Stimulated activated CD4-positive, alpha-beta T cell treated with anti-CD3 and anti-CD28 coated beads, Interleukin-1b, Interleukin-23, amount 100 ng/mL, for 1 hour (primary cell): ENCODE measurements around the gene DIP2C.

Source experiments
- DNase-seq, 2 donors: peaks; one replicate each; pipeline ENCODE4 v3.0.0-alpha.2; 2020; ENCODE audit warnings: low read depth in 2 of 2

The DIP2C gene

DNA sequence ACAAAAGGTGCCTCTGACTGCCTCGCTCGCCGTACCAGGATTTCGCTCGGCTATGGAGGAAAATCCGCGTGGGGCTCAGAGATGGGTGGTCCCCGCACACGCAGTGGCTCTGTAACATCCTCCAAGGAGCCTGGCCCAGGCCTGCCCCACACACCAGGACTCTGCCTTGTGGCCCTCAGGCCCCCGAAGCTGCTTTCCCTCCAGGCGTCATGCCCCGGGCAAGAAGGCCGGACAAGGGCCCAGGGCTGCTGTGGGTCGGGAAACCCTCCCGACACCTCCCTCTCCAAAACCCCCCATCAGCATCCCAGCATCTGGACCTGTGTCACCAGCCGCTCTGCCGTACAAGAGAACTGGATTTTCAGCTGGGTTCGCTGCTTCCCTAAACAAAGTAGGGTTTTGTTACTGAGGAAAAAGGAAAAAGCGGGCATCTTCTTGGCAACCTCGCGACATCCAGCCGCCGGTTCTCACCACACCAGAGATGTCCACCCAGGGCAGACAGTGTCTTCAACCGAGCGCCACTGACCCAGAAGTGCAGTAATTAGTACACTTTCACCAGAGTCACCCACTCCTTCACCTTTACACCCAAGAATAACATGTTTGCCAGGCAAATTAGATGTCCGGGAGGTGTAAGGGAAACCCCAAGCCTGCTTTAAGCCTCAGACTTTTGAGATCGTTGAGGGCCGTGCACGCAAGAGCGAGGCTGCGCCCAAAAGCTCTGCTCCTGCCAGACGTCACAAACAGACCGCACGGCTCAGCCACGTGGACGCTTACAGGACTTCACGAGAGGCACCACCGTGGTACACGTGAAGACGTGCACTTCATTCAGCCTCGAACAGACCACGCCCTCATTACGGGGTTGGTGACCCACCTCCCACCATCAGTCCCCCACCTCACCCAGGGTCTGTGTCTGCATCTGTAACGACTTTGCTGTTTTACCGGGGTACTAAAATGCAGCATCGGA is 62.2 kb downstream of the DIP2C start:
- DNase-seq: no peak

DNA sequence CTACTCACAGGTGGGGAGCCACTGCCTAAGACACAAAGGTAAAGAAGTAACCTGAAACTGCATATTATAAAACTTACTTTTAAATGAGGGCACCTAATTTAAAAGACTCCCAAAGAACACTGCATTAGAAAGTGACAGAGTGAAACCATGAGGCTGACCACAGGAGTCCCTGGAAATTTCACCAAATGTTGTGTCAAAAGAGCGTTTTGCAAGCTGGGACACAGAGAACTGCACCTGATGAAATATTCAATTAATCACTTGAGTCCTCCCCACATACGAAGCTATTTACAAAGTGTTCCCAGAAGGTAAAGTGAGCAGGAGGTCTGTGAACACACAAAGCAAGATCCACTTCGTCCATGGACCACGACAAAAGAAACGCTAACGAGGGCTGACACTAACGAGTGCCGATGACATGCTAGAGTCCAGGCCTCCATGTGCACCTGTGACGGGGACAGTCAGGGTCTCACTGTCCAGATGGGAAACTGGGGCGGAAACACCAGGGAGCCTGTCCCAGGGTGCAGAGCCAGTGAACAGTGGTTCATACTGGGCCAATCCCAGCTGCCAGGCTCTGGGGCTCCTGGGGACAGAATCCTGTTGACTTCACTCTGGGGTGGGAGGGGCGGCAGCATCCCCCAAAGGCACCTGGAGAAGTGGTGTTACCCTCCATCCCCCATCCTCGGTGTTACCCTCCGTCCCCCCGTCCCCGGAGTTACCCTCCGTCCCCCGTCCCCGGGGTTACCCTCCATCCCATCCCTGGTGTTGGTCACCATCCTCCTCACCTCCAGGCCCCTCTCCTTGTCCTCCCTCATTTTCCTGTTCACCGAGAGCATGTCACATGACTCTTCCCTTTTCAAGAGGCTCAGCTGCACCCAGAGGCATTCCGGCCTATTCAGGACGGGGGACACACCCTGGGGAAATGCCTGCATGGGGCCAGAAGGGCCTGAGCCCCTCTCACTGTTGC is 63.4 kb downstream of the DIP2C start:
- no peak for DNase-seq

DNA sequence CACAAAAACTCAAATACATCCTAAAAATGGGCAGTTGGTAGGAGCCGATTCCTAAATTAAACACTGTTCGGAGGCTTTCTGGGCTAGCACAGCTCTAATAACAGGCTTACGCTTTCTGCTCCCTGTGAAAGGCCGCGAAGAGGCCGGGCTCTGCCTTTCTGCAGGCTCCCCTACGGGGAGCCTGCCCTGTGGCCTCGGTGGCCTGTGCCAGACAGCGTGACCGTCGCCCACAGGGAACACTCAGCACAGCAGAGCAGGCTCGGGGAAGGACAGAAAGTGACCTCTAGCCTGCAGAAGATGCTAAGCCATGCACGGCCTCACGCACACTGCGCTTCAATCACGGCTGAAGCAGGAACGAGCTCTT is 64.2 kb downstream of the DIP2C start:
- no peak for DNase-seq

DNA sequence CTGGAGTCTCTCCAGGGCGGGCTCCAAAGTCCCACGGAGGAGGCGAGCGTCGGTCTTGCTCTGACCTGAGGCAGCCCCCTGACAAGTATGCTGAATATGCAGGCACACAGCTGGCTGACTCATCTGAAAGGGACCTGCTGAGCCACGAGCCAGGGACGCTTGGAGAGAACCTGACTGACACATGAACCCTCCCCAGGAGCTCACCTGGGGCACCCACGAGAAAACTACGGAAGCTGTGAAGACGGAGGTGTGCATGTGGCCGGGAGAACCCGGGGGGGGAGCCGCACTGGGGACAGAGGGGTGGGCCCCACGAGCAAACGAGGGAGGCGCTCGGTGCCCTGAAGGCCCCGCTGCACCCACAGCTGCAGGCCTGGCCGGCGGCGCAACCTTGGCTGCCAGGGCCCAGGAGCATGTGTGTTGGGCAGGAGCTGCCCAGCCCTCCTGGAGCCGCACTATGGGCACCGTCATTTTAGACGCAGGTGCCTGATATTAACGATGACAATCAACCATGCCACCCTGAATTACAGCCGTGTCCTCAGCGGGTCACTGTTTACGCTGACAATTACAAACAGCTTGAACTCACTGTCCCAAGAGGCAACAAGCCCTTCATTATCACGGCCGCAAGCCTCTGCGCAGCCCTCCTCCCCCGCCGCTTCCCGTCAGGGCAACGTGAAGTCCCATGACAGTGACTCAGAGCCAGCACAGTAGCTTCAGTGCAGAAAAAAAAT is 64.7 kb downstream of the DIP2C start:
- no peak for DNase-seq

DNA sequence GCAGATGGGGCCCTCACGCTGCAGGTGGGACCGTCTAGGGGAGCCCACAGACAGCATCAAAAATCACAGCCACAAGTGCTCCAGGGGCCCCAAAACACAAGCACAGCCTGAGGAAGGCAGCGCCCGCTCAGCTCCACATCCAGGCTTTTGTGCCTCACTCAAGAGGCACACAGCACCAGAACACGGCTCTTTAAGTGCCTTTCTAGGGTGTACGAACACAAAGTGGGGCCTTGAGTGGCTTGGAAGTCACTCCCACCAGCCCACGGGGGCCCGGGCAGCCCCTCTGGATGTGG is 65.2 kb downstream of the DIP2C start:
- no peak for DNase-seq

DNA sequence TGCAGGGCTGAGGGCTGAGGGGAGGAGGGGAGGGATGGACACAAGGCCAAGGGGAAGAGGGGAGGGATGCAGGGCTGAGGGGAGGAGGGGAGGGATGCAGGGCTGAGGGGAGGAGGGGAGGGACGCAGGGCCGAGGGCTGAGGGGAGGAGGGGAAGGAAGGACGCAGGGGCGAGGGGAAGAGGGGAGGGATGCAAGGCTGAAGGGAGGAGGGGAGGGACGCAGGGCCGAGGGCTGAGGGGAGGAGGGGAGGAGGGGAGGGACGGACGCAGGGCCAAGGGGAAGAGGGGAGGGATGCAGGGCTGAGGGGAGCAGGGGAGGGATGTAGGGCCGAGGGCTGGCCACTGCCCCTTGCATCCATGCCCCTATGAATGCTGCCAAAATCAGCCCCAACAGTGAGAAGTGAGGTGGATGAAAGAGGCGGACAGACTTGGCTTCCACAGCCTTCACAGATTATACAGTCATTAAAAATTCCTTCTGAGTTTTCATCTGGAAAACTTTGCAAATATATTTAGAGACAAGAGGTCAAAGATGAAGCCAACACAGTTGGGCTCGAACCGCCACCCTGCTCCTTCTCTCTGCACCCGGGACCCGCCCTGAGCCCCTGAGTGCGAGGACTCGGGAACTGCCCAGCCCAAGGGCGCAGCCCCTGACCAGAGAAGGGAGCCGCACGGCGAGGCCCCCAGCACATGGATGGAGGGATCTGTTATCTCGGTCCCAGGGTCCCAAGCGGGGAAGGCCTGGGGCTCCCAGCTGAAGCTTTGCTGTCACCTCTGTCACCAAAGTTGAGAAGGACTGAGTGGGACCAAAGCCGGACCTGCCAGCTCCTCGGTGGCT is 65.8 kb downstream of the DIP2C start:
- no peak for DNase-seq

DNA sequence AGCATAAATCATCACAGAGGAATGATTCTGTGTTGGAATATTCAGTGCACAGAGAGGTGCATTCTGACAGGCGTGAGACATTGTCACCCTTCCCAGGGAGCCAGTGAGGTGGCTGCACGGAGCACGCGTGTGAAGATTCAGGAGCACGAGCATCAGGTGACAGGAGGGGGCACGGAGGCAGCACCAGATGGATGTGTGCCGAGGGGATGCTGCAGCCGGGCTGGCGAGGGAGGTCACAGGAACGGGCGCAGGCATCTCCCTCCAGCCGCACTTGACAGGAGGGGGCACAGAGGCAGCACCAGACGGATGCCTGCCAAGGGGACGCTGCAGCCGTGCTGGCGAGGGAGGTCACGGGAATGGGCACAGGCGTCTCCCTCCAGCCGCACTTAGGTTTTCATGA is 66.5 kb downstream of the DIP2C start:
- no peak for DNase-seq

DNA sequence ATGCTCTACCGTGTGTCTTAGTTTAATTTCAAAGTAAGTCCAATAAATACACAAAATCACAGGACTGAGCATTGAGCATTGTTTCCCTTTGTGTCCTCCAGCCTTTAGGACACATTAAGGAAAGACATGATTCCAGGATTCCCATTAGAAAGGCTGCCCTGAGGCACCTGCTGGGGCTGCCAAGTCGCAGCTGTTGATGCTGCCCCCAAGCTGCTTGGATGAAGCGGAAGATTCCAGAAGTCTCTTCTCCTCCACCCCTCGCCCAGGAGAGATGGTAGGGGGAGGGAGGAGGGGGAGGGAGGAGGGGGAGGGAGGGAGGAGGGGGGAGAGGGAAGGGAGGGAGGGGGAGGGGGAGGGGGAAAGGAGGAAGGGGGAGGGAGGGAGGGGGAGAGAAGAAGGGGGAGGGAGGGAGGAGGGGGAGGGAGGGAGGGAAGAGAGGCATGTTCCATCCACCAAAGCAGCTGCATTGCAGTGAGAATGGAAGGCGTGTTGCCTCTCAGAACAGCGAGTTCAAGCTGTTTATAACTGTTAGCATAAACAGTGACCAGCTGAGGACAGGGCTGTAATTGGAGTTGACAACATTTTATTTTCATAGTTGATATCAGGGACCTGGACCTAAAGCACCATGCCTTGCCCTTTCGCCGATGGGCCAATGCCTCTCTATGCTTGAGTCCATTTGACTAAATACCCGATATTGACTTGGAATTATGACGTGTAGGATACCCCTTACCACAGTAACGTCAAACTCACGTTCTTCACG is 67.3 kb downstream of the DIP2C start:
- DNase-seq: no peak

DNA sequence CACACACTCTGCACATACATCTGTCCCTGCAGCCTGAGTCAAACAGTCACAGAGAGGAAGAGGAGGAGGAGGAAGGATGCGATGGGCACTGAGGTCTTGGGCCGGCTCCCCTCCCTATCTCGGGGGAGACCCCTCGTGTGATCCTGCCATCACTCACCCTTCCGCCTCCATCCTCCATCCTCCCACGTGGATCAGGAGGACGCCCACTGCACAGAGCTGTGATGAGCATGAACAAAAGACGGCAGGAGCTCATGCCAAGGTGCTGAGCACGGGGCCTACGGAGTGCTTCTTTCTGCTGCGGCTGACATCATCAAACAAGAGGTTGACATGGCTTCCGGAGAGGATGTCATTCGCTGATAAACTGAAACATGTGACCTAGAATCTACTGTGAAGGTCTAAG is 68.0 kb downstream of the DIP2C start:
- no peak for DNase-seq

DNA sequence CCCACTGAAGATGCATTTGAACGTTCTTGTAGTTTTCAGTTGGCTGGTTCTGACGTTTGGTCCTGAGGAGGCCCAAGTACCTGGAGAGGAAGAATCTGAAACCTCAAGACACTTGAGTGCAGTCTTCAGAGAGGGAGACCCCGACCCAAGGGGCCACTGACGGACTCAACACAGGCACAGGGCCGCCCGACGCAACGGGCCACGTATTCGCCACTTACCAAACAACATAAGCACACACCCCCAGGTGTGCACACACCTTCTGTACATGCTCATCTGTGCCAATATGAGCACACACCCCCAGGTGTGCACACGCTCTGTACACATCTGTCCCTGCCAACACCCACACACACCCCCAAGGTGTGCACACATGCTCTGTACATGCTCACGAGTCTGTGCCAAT is 68.5 kb downstream of the DIP2C start:
- no peak for DNase-seq

DNA sequence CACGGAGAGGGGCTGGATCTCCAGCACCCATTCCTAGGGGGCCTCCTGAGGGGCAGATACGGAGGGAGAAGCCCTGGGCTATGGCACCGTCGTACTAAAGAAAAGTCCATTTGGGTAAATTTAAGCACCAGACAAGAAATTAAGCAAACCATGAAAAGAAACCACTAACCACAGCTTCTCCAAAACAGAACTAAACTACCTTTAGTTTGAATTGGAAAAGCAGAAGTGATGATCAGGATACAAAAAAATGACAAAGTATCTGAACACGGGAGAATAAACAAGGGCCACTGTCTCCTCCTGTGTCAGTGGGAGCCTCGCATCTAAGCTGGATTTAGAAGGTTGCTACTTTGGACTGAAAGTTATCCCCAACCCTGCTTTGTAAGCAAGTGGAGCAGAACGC is 69.1 kb downstream of the DIP2C start:
- DNase-seq: no peak

DNA sequence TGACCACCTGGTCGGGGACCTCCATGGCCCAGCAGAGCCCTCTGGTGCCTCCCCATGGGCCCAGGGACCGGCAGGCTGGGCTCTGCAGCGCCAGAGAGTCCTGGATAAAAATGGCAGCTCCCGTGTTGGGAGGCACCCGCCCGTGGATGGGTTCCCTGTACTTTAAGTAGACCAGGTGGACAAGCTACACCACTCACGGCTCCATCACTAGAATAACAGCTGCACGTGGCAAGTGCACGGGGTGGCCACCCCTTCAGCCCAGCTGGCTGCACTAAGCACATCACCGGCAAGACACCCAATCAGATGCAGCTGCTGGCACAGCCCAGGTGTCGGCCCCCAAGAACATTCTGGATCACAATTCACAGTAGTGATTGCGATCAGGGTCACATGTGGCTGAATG is 69.8 kb downstream of the DIP2C start:
- no peak for DNase-seq

DNA sequence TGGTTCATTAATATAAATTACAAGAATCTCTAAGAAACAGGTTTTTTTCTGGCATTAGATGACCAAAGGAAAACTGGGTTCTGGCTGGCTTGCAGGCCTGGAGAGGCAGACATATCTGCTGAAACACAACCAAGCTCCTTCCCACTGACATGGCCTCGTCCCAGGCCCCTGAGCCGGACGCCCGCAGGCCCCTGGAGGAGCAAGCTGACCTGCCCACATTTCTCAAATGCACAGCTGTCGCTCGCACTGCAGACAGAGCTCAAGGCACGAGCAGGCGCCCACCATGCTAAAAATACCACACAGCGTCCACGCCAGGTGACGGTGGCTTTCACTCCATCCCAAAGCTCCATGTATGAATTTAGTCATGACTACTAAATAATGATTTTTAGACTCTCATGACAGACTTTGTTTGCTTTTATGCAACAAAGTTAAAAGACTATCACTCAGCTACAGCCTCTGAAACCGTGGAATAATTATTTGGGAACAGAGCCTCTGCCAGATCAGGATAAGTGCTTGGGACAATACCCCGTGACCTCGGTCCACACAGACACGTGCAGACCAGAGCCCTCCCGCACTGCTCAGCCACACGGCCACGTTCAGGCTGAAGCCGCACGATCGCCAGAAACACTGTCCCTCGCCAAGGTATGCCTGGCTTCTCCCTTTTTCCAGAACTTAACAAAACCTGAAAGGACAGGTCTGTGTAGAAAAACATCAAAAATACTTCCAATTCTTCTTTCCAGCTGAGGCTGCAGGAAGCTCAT is 71.1 kb downstream of the DIP2C start:
- no peak for DNase-seq

DNA sequence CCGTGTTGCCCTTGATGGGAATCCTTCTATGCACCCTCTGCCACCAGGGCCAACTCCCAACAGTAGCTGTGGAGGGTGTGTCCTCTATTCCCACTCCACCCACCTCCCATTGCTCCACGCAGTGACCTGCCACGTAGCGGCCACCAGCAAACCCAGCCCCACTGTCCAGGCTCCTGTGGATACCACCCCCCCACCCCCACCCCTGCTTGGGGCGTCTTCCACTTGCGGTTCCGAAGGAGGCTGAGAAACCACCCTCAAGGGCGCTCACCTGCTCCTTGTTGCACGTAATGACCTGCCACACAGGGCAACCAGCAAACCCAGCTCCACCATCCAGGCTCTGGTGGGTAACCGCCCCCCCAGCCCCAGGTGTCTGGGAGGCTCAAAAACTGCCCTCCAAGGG is 72.0 kb downstream of the DIP2C start:
- no peak for DNase-seq

DNA sequence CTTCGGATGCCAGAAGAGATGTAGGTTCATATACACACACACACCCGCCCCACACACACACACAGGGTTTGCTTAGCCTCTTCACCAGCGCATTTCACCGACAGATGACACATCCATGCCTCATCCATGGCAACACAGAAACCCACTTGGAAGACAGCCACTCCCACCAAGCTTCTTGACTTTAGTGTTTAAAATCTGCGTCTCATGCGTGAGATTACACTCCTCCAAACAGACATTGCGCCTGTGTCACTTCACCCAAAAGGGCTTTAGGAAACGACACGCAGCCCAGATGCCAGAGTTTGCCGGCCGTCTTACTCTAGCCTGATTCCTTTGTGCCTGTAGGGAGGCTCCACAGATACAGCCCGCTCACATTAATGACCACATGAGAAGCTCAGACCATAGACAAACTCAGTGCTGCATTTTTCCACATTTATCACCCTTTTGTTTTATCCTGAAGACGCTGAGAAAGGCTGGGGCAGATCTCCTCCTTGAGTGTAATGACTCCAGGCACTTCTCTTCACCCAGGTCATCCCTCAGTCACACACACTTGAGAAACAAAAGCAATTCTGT is 73.8 kb downstream of the DIP2C start:
- DNase-seq: no peak

DNA sequence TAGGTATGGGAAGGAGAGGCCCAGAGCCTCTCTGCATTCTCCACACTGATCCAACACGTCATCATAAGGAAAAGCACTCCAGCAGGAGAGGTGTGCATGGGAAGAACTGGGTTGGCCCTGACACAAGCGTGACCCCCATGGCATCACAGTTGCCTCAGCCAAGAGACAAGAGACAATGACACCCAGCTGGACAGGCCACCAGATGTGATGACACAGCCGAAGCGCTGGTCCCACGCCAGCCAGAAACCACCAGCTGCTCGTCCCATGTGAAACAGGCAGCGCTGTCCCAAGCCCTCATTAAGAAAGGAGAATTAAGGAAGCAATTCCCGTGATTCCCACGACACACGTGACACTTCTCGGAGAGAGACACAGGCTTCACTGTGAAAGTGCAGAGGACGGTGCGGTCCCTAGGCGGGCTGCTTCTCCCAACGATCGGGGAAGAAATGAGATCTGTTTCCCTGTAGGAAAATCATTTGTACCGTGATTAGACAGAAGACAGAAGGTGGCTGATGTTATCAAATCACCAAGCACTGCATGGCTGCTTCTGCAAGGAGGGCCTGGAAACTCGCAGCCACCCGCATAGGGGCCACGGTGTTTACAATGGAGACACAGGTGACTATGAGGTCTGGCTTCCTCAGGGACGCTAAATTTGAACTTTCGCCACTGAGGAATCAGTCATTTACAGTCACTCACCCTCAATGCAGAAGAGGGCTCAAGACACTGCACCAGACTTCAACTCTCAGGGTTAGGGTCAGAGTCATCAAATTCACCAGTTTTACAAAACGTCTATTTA is 74.5 kb downstream of the DIP2C start:
- no peak for DNase-seq

DNA sequence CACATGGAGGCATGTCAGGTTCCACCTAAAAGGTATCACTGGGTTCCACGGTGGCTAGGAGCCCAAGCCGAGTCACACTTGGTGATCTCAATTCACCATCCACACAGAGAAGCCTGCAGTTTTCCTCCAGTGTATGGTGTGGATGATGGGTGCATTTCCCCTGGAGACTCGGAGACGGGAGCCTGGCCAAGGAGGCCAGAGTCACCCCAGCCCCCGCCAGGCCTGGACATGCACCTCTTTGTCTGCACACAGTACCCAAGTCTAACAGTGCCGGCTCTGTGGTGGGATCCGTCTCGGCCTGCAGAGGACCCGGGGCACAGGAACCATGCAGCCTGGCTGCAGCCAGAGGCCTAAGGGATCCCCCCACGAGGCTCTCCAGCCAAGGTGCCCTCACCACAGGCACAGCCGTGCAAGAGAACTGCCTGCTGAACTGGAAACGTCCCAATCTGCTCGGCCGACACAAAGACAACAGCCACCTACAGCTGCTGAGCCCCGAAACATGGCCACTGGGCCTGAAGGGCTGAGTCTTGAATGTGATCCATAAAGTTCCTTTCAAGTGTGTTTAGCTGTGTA is 75.2 kb downstream of the DIP2C start:
- no peak for DNase-seq
